Endothelial cell of umbilical vein (primary cell): ENCODE data around the gene MAGEB17. TPM values are rescaled to one million over a fixed set of nuclear protein-coding genes. Genes with fewer than 3 reads are reported as not detected.

Source experiments
- BruUV-seq: library from RNA; stranded (reverse); fragments of 400-500 nt; replicated peaks from 2 replicates; lab custom pipeline; 2021; lab: Mats Ljungman, UMichigan
- CTCF ChIA-PET: fragments of 300-600, 350-600 bp; sonication (Branson Sonifier 250); formaldehyde crosslinking; loops from one replicate; lab custom pipeline; 2021; ENCODE audit warnings: antibody characterized with exemption, inconsistent platforms; lab: Charles Lee
- POLR2A ChIA-PET: fragments of 300-600, 350-600 bp; sonication (Branson Sonifier 250); formaldehyde crosslinking; loops from one replicate; lab custom pipeline; 2021; ENCODE audit warnings: antibody characterized with exemption, inconsistent platforms; lab: Charles Lee
- DNase-seq: peaks from one replicate; pipeline ENCODE4 v3.0.0-alpha.2; 2011; ENCODE audit warnings: low read depth, low spot score
- FAIRE-seq: peaks from 2 replicates; lab custom pipeline; 2011; peaks lifted over from hg19 to GRCh38; lab: Jason Lieb, UNC
- H2AFZ ChIP-seq: 2 replicates; pipeline ENCODE4 v1.6.0; 2012; ENCODE audit warnings: low read depth, low read length, control low read depth, inconsistent platforms
- H3K27ac ChIP-seq: 2 replicates; pipeline ENCODE4 v1.5.1; 2011; ENCODE audit warnings: low read depth, mild to moderate bottlenecking, control low read depth, low read length, moderate library complexity; ENCODE audit not compliant: insufficient read depth
- H3K27me3 ChIP-seq, 2 experiments: 2 replicates each; pipeline versions ENCODE4 v1.6.0 to v1.6.1; 2011; ENCODE audit warnings: low read length in 2 of 2, mixed read lengths in 1 of 2; ENCODE audit not compliant: control insufficient read depth in 2 of 2, insufficient read depth in 2 of 2
- H3K36me3 ChIP-seq, 2 experiments: 2 replicates in 1 of 2; 3 replicates in 1 of 2; pipeline ENCODE4 v1.5.1; 2011; ENCODE audit warnings: low read length in 2 of 2, mild to moderate bottlenecking in 1 of 2, moderate library complexity in 1 of 2; ENCODE audit not compliant: control insufficient read depth in 2 of 2, insufficient read depth in 2 of 2; ENCODE audit errors: extremely low read depth in 1 of 2
- H3K4me1 ChIP-seq: 3 replicates; pipeline ENCODE4 v1.5.1; 2011; ENCODE audit warnings: mild to moderate bottlenecking, low read length; ENCODE audit not compliant: control insufficient read depth, insufficient read depth; ENCODE audit errors: extremely low read depth
- H3K4me2 ChIP-seq: 2 replicates; pipeline ENCODE4 v1.6.1; 2011; ENCODE audit warnings: low read length, control low read depth, mixed read lengths; ENCODE audit not compliant: insufficient read depth
- H3K4me3 ChIP-seq, 3 experiments: fragments of 200-600 bp in 1 of 3; sonication (generic), shearing (Covaris generic) in 1 of 3; replicated peaks in 1 of 3; 2 replicates each; pipeline ENCODE4 v1.5.1; 2011 to 2016; ENCODE audit warnings: control low read depth in 3 of 3, low read length in 3 of 3, mild to moderate bottlenecking in 2 of 3, inconsistent platforms in 1 of 3, low read depth in 1 of 3, moderate library complexity in 1 of 3; ENCODE audit not compliant: insufficient read depth in 1 of 3
- H3K79me2 ChIP-seq: 2 replicates; pipeline ENCODE4 v1.6.0; 2012; ENCODE audit warnings: low read length, inconsistent platforms; ENCODE audit not compliant: control insufficient read depth, insufficient read depth
- H3K9ac ChIP-seq: replicated peaks from 2 replicates; pipeline ENCODE3; 2011; ENCODE audit warnings: low read length, control low read depth; ENCODE audit not compliant: insufficient read depth; ENCODE audit errors: extremely low read depth
- H3K9me1 ChIP-seq: replicated peaks from 3 replicates; pipeline ENCODE4 v1.6.0; 2011; ENCODE audit warnings: mild to moderate bottlenecking, low read length; ENCODE audit not compliant: control insufficient read depth, insufficient read depth; ENCODE audit errors: extremely low read depth
- H3K9me3 ChIP-seq: replicated peaks from 2 replicates; pipeline ENCODE4 v1.5.1; 2012; ENCODE audit warnings: low read length, inconsistent platforms; ENCODE audit not compliant: control insufficient read depth, insufficient read depth
- H4K20me1 ChIP-seq: replicated peaks from 2 replicates; pipeline ENCODE3; 2011; ENCODE audit warnings: mild to moderate bottlenecking, low read length; ENCODE audit not compliant: control insufficient read depth, insufficient read depth; ENCODE audit errors: extremely low read depth
- EZH2 ChIP-seq: IDR thresholded peaks from 2 replicates; pipeline ENCODE4 v1.6.1; 2012; ENCODE audit warnings: borderline replicate concordance, low read depth, mild to moderate bottlenecking, moderate library complexity, low read length, inconsistent platforms; ENCODE audit not compliant: severe bottlenecking
- FOS ChIP-seq: IDR thresholded peaks from 2 replicates; pipeline ENCODE4 v1.6.1; 2011; ENCODE audit warnings: mild to moderate bottlenecking, low read length, moderate library complexity, borderline replicate concordance; ENCODE audit not compliant: insufficient read depth
- JUN ChIP-seq: IDR thresholded peaks from 2 replicates; pipeline ENCODE4 v1.6.1; 2011; ENCODE audit warnings: borderline replicate concordance, low read depth; ENCODE audit not compliant: insufficient read length, insufficient read depth
- POLR2A ChIP-seq: IDR thresholded peaks from 2 replicates; pipeline ENCODE4 v1.6.1; 2012; ENCODE audit warnings: low read depth, mild to moderate bottlenecking, control low read depth, low read length
- POLR2AphosphoS5 ChIP-seq: IDR thresholded peaks from 2 replicates; pipeline ENCODE4 v1.6.1; 2012; ENCODE audit warnings: low read depth, mild to moderate bottlenecking, control low read depth, low read length, moderate library complexity; ENCODE audit not compliant: insufficient read depth
- dilution Hi-C: fragments of 300-500 bp; cut with MboI; formaldehyde crosslinking; loops from one replicate; pipeline ENCODE4 v1.15.0; 2019; ENCODE audit warnings: low sequenced_read_pairs; ENCODE audit not compliant: extremely low pct_ligation_motif_present
- intact Hi-C: fragments of 100-400 bp; cut with micrococcal nuclease; formaldehyde crosslinking; loops from one replicate; pipeline ENCODE4 v1.10.0; 2022
- polyA plus RNA-seq, 4 experiments: library from polyadenylated mRNA; depleted of rRNA in 3 of 4; stranded (reverse) in 3 of 4; unstranded in 1 of 4; fragments of >200 nt; gene quantifications; 2 replicates each; pipeline versions ENCODE4 v1.2.1 to v1.2.3, GENCODE V29; 2011 to 2012; ENCODE audit warnings: missing spikeins in 1 of 4
- total RNA-seq: library from RNA; stranded (reverse); gene quantifications from 2 replicates; pipeline ENCODE4 v1.2.3, GENCODE V29; 2021
- TF ChIP-seq, protein P1 (sequence below): IDR thresholded peaks from 2 replicates; pipeline ENCODE4 v1.6.1; 2011; ENCODE audit not compliant: insufficient read depth, insufficient read length

Gene MAGEB17
- total and polyA plus RNA-seq, 2 donors (not counting 3 experiments of a cell fraction or from before 2014, with no cell fraction given): not detected

DNA sequence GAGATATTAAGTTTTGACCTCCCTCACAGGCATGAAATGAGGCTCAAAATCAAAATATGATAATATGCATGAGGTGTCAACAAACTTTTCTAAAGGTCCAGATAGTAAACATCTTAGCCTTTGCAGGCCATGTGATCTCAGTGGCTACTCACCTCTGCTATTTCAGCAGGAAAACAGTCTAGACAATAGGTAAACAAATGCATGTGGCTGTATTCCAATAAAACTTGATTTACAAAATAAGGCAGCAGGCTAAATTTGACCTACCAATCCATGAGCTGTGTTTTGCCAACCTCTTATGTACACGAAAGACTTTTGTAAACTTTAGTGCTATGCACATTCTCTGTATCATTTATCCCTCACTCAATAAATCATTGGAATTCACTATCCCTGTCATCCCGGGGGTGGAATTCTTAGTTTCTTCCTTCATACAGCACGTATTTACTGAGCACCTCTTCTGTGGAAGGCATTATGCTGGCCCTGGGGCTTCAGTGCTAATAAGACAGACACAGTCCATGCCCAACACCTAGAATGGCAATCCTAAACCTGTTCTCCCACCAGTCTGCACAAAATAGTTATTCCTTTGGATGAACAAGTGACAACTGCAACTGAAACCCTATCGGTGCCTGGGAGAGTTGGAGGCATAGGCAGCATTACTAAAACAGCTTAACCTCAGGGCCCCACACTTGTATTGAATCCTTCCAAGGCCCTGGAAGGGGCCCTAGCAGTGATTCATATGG lies 19.9 kb downstream of the MAGEB17 start:
- dilution Hi-C loops: no loop called here
- H4K20me1 ChIP-seq: no peaks in the 10 kb centered on the region
- peak; percentile 65 for FAIRE-seq
- no TSS peak for BruUV-seq
- H3K9me1 ChIP-seq: no peaks in the 10 kb centered on the region
- POLR2A ChIA-PET: no interaction called here
- TF ChIP-seq, protein P1, sequence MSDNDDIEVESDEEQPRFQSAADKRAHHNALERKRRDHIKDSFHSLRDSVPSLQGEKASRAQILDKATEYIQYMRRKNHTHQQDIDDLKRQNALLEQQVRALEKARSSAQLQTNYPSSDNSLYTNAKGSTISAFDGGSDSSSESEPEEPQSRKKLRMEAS: no peak
- TF ChIP-seq EZH2: no peak
- no peaks in the 10 kb centered on the region for H3K9me3 ChIP-seq
- peak; percentile 24 for DNase-seq
- no peak overlapping the region for H3K4me2 ChIP-seq
- H3K27me3 ChIP-seq: no peaks in the 10 kb centered on the region
- no peak overlapping the region for H2AFZ ChIP-seq
- H3K4me1 ChIP-seq: peaks cover 31% of the 10 kb centered on the region
- H3K9ac ChIP-seq: no peak overlapping the region
- CTCF ChIA-PET: interaction anchor here (0.7 to 1.4 kb wide), 4 partner anchors 11 to 538 kb away, joined by 3 to 4 read pairs (median 3); partner anchors contain the start of gene GRPR
- no peaks in the 10 kb centered on the region for H3K36me3 ChIP-seq
- H3K27ac ChIP-seq: no peak overlapping the region
- intact Hi-C loops: loop anchor here (2.0 to 10.0 kb wide), 2 partner anchors 334 to 478 kb away; no protein-coding TSS in a partner anchor
- no peak overlapping the region for H3K4me3 ChIP-seq
- H3K79me2 ChIP-seq: no peaks in the 10 kb centered on the region

DNA sequence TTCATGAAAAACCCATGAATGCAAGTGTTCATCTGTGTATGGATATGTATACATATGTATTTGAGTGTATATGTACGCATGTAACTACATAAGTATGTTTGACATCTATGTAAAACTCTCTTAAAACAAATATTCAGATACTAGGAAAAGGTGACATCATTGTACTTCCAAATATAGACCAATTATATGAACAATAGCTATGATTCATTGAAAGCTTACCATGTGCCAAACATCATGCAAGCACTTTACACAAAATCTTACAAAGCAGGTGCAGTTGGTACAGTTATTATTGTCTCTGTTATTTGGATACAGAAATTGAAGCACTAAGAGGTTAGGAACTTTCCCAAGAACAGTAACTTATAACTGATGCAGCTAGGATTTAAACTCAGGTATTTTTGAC lies 21.4 kb downstream of the MAGEB17 start:
- no TSS peak for BruUV-seq

More for the DNA sequence above, 21.4 kb downstream of the MAGEB17 start:
- Histone ChIP-seq H3K4me2 (peak overlapping the region; percentile 20), H3K9me3 (no peaks in the 10 kb centered on the region), H3K27me3 (no peaks in the 10 kb centered on the region), H3K27ac (peak overlapping the region; percentile 39), H4K20me1 (no peaks in the 10 kb centered on the region), H3K4me1 (peaks cover 31% of the 10 kb centered on the region), H3K36me3 (no peaks in the 10 kb centered on the region), H3K79me2 (no peaks in the 10 kb centered on the region), H2AFZ (no peak overlapping the region), H3K9me1 (no peaks in the 10 kb centered on the region), H3K9ac (peak overlapping the region; percentile 14), H3K4me3 (no peak overlapping the region)
- intact Hi-C loops: loop anchor here (10.0 kb wide), 1 partner anchor 476 kb away; no protein-coding TSS in a partner anchor
- FAIRE-seq: peak; percentile 85
- ChIA-PET POLR2A (no interaction called here), CTCF (interaction anchor here (1.0 kb wide), 2 partner anchors 28 to 33 kb away, joined by 3 read pairs; no protein-coding TSS in a partner anchor)
- dilution Hi-C loops: no loop called here
- TF ChIP-seq POLR2AphosphoS5: no peak
- TF ChIP-seq JUN: peak; percentile 84
- TF ChIP-seq POLR2A: no peak
- peak; percentile 56 for TF ChIP-seq FOS
- TF ChIP-seq, protein P1: no peak
- DNase-seq: peak; percentile 60
